Keratinocyte (primary cell): ENCODE results near the gene SLIT3. TPM values are rescaled to one million over a fixed set of nuclear protein-coding genes. Genes with fewer than 3 reads are reported as not detected.

Source experiments
- DNase-seq: peaks from one replicate; pipeline ENCODE4 v3.0.0-alpha.2; 2011; ENCODE audit warnings: low read depth, missing footprints, low spot score
- FAIRE-seq: peaks from 2 replicates; lab custom pipeline; 2011; peaks lifted over from hg19 to GRCh38; lab: Jason Lieb, UNC
- H2AFZ ChIP-seq: 2 replicates; pipeline ENCODE4 v1.6.0; 2012; ENCODE audit warnings: low read length, control low read depth, inconsistent platforms; ENCODE audit not compliant: control insufficient read depth
- H3K27ac ChIP-seq: 2 replicates; pipeline ENCODE4 v1.5.1; 2011; ENCODE audit warnings: low read length; ENCODE audit not compliant: control insufficient read depth, insufficient read depth
- H3K27me3 ChIP-seq: 3 replicates; pipeline ENCODE4 v1.6.0; 2011; ENCODE audit warnings: low read length; ENCODE audit not compliant: control insufficient read depth, insufficient read depth; ENCODE audit errors: extremely low read depth
- H3K36me3 ChIP-seq, 2 experiments: 2 replicates in 1 of 2; 3 replicates in 1 of 2; pipeline ENCODE4 v1.5.1; 2011; ENCODE audit warnings: low read length in 2 of 2, mild to moderate bottlenecking in 1 of 2; ENCODE audit not compliant: control insufficient read depth in 2 of 2, insufficient read depth in 2 of 2; ENCODE audit errors: extremely low read depth in 1 of 2
- H3K4me1 ChIP-seq: 3 replicates; pipeline ENCODE4 v1.5.1; 2011; ENCODE audit warnings: low read length; ENCODE audit not compliant: control insufficient read depth, insufficient read depth; ENCODE audit errors: extremely low read depth
- H3K4me2 ChIP-seq: 3 replicates; pipeline ENCODE4 v1.6.0; 2011; ENCODE audit warnings: low read depth, low read length; ENCODE audit not compliant: control insufficient read depth, insufficient read depth; ENCODE audit errors: extremely low read depth
- H3K4me3 ChIP-seq, 3 experiments: fragments of 200-600 bp in 1 of 3; sonication (generic) in 1 of 3; 2 replicates in 2 of 3; 3 replicates in 1 of 3; pipeline ENCODE4 v1.5.1; 2011 to 2016; ENCODE audit warnings: low read length in 3 of 3, mild to moderate bottlenecking in 3 of 3, control low read depth in 2 of 3, inconsistent platforms in 1 of 3, low read depth in 1 of 3, mixed read lengths in 1 of 3, mixed run types in 1 of 3, moderate library complexity in 1 of 3; ENCODE audit not compliant: control insufficient read depth in 2 of 3, insufficient read depth in 2 of 3; ENCODE audit errors: extremely low read depth in 1 of 3
- H3K79me2 ChIP-seq: 2 replicates; pipeline ENCODE4 v1.6.0; 2012; ENCODE audit warnings: low read length; ENCODE audit not compliant: control insufficient read depth, insufficient read depth
- H3K9ac ChIP-seq: 3 replicates; pipeline ENCODE4 v1.6.0; 2011; ENCODE audit warnings: low read length; ENCODE audit not compliant: control insufficient read depth, insufficient read depth; ENCODE audit errors: extremely low read depth
- H3K9me1 ChIP-seq: 3 replicates; pipeline ENCODE4 v1.6.0; 2011; ENCODE audit warnings: low read length; ENCODE audit not compliant: control insufficient read depth, insufficient read depth; ENCODE audit errors: extremely low read depth
- H3K9me3 ChIP-seq: 2 replicates; pipeline ENCODE4 v1.5.1; 2012; ENCODE audit warnings: low read depth, low read length; ENCODE audit not compliant: control insufficient read depth
- H4K20me1 ChIP-seq: 3 replicates; pipeline ENCODE4 v1.6.0; 2011; ENCODE audit warnings: low read length; ENCODE audit not compliant: control insufficient read depth, insufficient read depth; ENCODE audit errors: extremely low read depth
- CTCF ChIP-seq, 3 experiments: IDR thresholded peaks in 1 of 3; conservative IDR thresholded peaks in 1 of 3; optimal IDR thresholded peaks in 1 of 3; 2 replicates in 2 of 3; 3 replicates in 1 of 3; pipeline versions ENCODE3 to v1.5.1; 2011; ENCODE audit warnings: low read length in 3 of 3, mild to moderate bottlenecking in 3 of 3, moderate library complexity in 2 of 3, control low read depth in 1 of 3, inconsistent platforms in 1 of 3; ENCODE audit not compliant: insufficient read depth in 2 of 3; ENCODE audit errors: extremely low read depth in 1 of 3
- EZH2 ChIP-seq: IDR thresholded peaks from one replicate; pipeline ENCODE4 v1.6.1; 2012; ENCODE audit warnings: inconsistent platforms, mild to moderate bottlenecking, low read length, moderate library complexity
- dilution Hi-C: fragments of 300-500 bp; cut with MboI; formaldehyde crosslinking; loops from one replicate; pipeline ENCODE4 v1.7.0; 2020; ENCODE audit warnings: low sequenced_read_pairs; ENCODE audit not compliant: extremely low pct_ligation_motif_present
- polyA plus RNA-seq, 5 experiments: library from polyadenylated mRNA; depleted of rRNA in 3 of 5; stranded (reverse) in 3 of 5; stranded (forward) in 1 of 5; unstranded in 1 of 5; fragments of >200 nt; gene quantifications; 1 replicate in 1 of 5; 2 replicates in 3 of 5; 3 replicates in 1 of 5; pipeline versions ENCODE4 v1.2.1 to v1.2.3, GENCODE V29; 2011 to 2012; ENCODE audit warnings: missing spikeins in 2 of 5, low read depth in 1 of 5, low replicate concordance in 1 of 5

Gene SLIT3
- polyA plus RNA-seq, 1 donor (not counting 4 experiments of a cell fraction or from before 2014, with no cell fraction given): 2.4 TPM

- Histone ChIP-seq H3K4me1 (no peaks in the 10 kb centered on the region), H3K4me2 (no peak overlapping the region), H3K9me3 (no peaks in the 10 kb centered on the region), H3K27me3 (no peaks in the 10 kb centered on the region), H3K36me3 (no peaks in the 10 kb centered on the region), H3K27ac (no peak overlapping the region), H3K9ac (no peak overlapping the region), H3K9me1 (no peaks in the 10 kb centered on the region), H3K79me2 (no peaks in the 10 kb centered on the region), H4K20me1 (no peaks in the 10 kb centered on the region), H3K4me3 (no peak overlapping the region), H2AFZ (no peak overlapping the region)
- TF ChIP-seq EZH2: no peak
- TF ChIP-seq CTCF (optimal IDR thresholded peaks at IDR 0.05 in 1 of 3, IDR thresholded peaks at IDR 0.05 in 1 of 3, conservative IDR thresholded peaks at IDR 0.05 in 1 of 3; ENCODE audit: extremely low read depth in 1 of 3, insufficient read depth in 2 of 3, low read length in 3 of 3): no peak
- FAIRE-seq (no peak), DNase-seq (no peak)
- dilution Hi-C loops: no loop called here
Measured at GRCh38 chr5:168940712-168941111, 360.2 kb downstream of the SLIT3 start.

- Histone ChIP-seq H3K36me3 (no peaks in the 10 kb centered on the region), H3K4me1 (no peaks in the 10 kb centered on the region), H3K27me3 (no peaks in the 10 kb centered on the region), H3K4me2 (no peak overlapping the region), H3K9me1 (no peaks in the 10 kb centered on the region), H3K9me3 (no peaks in the 10 kb centered on the region), H3K4me3 (no peak overlapping the region), H3K79me2 (no peaks in the 10 kb centered on the region), H3K27ac (no peak overlapping the region), H4K20me1 (no peaks in the 10 kb centered on the region), H2AFZ (no peak overlapping the region), H3K9ac (no peak overlapping the region)
- dilution Hi-C loops: no loop called here
- FAIRE-seq: no peak
- TF ChIP-seq EZH2: no peak
- no peak for TF ChIP-seq CTCF (optimal IDR thresholded peaks at IDR 0.05 in 1 of 3, IDR thresholded peaks at IDR 0.05 in 1 of 3, conservative IDR thresholded peaks at IDR 0.05 in 1 of 3; ENCODE audit: extremely low read depth in 1 of 3, insufficient read depth in 2 of 3, low read length in 3 of 3)
- no peak for DNase-seq
Measured at GRCh38 chr5:168939887-168940544, 360.9 kb downstream of the SLIT3 start.
